ENCODE results near the gene HMGB4.

- no peak for TF ChIP-seq CTCF (IDR thresholded peaks at IDR 0.05)
- TF ChIP-seq POLR2A (IDR thresholded peaks at IDR 0.05) = no peak
- no peak for TF ChIP-seq POLR2AphosphoS5 (IDR thresholded peaks at IDR 0.05; ENCODE audit: insufficient read depth in 1 of 2, low read depth in 1 of 2)
These were observed 15.5 kb upstream of the HMGB4 start for GRCh38 chr1:33848205-33848937.

All from vagina (tissue), 2 donors.